K562 (cell line): ENCODE data around the gene PPOX. TPM values are rescaled to one million over a fixed set of nuclear protein-coding genes. Genes with fewer than 3 reads are reported as not detected.
A peak's percentile ranks its signal among the peaks of the same experiment; 100 is the strongest.

Experiments
- BRF1 ChIP-seq: IDR thresholded peaks from 3 replicates; pipeline ENCODE4 v1.6.1; 2011; ENCODE audit warnings: borderline replicate concordance, mild to moderate bottlenecking; ENCODE audit not compliant: insufficient read length; ENCODE audit errors: extremely low read depth
- MBD2 ChIP-seq: sonication (generic); IDR thresholded peaks from 2 replicates; pipeline ENCODE4 v1.6.1; 2016; ENCODE audit warnings: low read depth, borderline replicate concordance
- MED1 ChIP-seq: sonication (generic); formaldehyde crosslinking; IDR thresholded peaks from 2 replicates; pipeline ENCODE4 v1.8.1; 2023; ENCODE audit warnings: missing genetic modification reagents, borderline replicate concordance
- MLLT1 ChIP-seq, 2 experiments: fragments of 450-650 bp; IDR thresholded peaks; 2 replicates each; pipeline ENCODE4 v1.6.1; 2016
- NONO ChIP-seq, 2 experiments: fragments of 200-400 bp in 1 of 2; fragments of 450-650 bp in 1 of 2; formaldehyde crosslinking in 1 of 2; IDR thresholded peaks; 2 replicates each; pipeline ENCODE4 v1.6.1; 2017; ENCODE audit warnings: low read depth in 2 of 2, mild to moderate bottlenecking in 2 of 2, moderate library complexity in 2 of 2, low read length in 1 of 2
- PYGO2 ChIP-seq: fragments of 450-650 bp; IDR thresholded peaks from 2 replicates; pipeline ENCODE4 v1.6.1; 2016; ENCODE audit warnings: mild to moderate bottlenecking, missing genetic modification characterization, moderate library complexity, missing compliant biosample characterization
- RNF219 ChIP-seq: fragments of 250-450 bp; sonication (Bioruptor Pico); IDR thresholded peaks from 2 replicates; pipeline ENCODE4 v1.5.0; 2022; ENCODE audit warnings: mild to moderate bottlenecking
- SAP30 ChIP-seq: fragments of 200-600 bp; sonication (generic); IDR thresholded peaks from 2 replicates; pipeline ENCODE4 v1.6.1; 2012; ENCODE audit warnings: borderline replicate concordance, low read depth, mild to moderate bottlenecking, moderate library complexity, low read length, control low read depth, inconsistent platforms; ENCODE audit not compliant: insufficient read depth, poor library complexity, severe bottlenecking
- TAL1 ChIP-seq: fragments of 450-650 bp; IDR thresholded peaks from 2 replicates; pipeline ENCODE4 v1.6.1; 2016; ENCODE audit warnings: mild to moderate bottlenecking
- TARDBP ChIP-seq: fragments of 450-650 bp; IDR thresholded peaks from 2 replicates; pipeline ENCODE4 v1.6.1; 2016
- ZBTB7A ChIP-seq: IDR thresholded peaks from 2 replicates; pipeline ENCODE4 v1.6.1; 2011; ENCODE audit warnings: low read depth, mild to moderate bottlenecking, low read length, moderate library complexity, borderline replicate concordance; ENCODE audit not compliant: control insufficient read depth
- ZNF316 ChIP-seq: fragments of 450-650 bp; IDR thresholded peaks from 2 replicates; pipeline ENCODE4 v1.6.1; 2016
- ZNF589 ChIP-seq: fragments of 200-800 bp; sonication (Bioruptor generic); IDR thresholded peaks from 2 replicates; pipeline ENCODE4 v1.6.1; 2016; ENCODE audit warnings: low read depth, missing genetic modification characterization, missing compliant biosample characterization
- polyA plus RNA-seq, 8 experiments: library from polyadenylated mRNA; depleted of rRNA in 4 of 8; stranded (reverse) in 5 of 8; unstranded in 3 of 8; fragments of >200 nt; fragmentation: Nextera tagmentation in 2 of 8; fragmentation: Illumina TruSeq in 1 of 8; extraction: Ambion mirVana in 2 of 8; extraction: Trizol in 1 of 8; gene quantifications; 2 replicates each; pipeline versions ENCODE4 v1.2.1 to v1.2.3, GENCODE V29; 2011 to 2014; ENCODE audit warnings: inconsistent platforms in 1 of 8, missing spikeins in 1 of 8
- total RNA-seq, 7 experiments: library from RNA; depleted of rRNA in 6 of 7; stranded (reverse); fragments of >200 nt in 6 of 7; fragmentation: Illumina TruSeq in 2 of 7; extraction: Trizol in 2 of 7; gene quantifications; 2 replicates each; pipeline versions ENCODE4 v1.2.1 to v1.2.3, GENCODE V29; 2011 to 2021; ENCODE audit warnings: low replicate concordance in 1 of 7
- TF ChIP-seq, protein P1 (sequence below): sonication (generic); IDR thresholded peaks from 2 replicates; pipeline ENCODE4 v1.6.1; 2016
- TF ChIP-seq, protein P2 (sequence below): sonication (generic); formaldehyde crosslinking; IDR thresholded peaks from 2 replicates; pipeline ENCODE4 v1.8.0; 2022; ENCODE audit warnings: mild to moderate bottlenecking, missing genetic modification reagents

The PPOX gene
- total and polyA plus RNA-seq, 9 of the 15 experiments (the other 6 are each of a cell fraction or from before 2014, with no cell fraction given) = 17.0 to 57.1 (median 38.9) TPM

- TF ChIP-seq MLLT1 (IDR thresholded peaks at IDR 0.05) = peak; percentile 34 to 54; a peak in 1 of 4 replicates
- TF ChIP-seq MBD2 = peak; percentile 79
- peak; percentile 65; the same call in 1 of the 2 replicates for TF ChIP-seq ZBTB7A
- no peak for TF ChIP-seq ZNF316
- TF ChIP-seq RNF219 (CRISPR knock-in tag) = no peak
- TF ChIP-seq BRF1 = no peak
- TF ChIP-seq MED1 (CRISPR knock-in tag) = no peak
- peak; percentile 62; the same call in 1 of the 2 replicates for TF ChIP-seq PYGO2 (tag)
- peak; percentile 45 for TF ChIP-seq TARDBP
- peak; percentile 99 for TF ChIP-seq TAL1
- TF ChIP-seq NONO (IDR thresholded peaks at IDR 0.05; ENCODE audit: low read depth in 2 of 2, low read length in 1 of 2) = peak in 1 of 2 experiments; percentile 87; a peak in 2 of 4 replicates
- TF ChIP-seq, protein P1, sequence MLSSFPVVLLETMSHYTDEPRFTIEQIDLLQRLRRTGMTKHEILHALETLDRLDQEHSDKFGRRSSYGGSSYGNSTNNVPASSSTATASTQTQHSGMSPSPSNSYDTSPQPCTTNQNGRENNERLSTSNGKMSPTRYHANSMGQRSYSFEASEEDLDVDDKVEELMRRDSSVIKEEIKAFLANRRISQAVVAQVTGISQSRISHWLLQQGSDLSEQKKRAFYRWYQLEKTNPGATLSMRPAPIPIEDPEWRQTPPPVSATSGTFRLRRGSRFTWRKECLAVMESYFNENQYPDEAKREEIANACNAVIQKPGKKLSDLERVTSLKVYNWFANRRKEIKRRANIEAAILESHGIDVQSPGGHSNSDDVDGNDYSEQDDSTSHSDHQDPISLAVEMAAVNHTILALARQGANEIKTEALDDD = peak; percentile 83
- TF ChIP-seq SAP30 = peak; percentile 55
- TF ChIP-seq ZNF589 = peak; percentile 97
- TF ChIP-seq, protein P2, sequence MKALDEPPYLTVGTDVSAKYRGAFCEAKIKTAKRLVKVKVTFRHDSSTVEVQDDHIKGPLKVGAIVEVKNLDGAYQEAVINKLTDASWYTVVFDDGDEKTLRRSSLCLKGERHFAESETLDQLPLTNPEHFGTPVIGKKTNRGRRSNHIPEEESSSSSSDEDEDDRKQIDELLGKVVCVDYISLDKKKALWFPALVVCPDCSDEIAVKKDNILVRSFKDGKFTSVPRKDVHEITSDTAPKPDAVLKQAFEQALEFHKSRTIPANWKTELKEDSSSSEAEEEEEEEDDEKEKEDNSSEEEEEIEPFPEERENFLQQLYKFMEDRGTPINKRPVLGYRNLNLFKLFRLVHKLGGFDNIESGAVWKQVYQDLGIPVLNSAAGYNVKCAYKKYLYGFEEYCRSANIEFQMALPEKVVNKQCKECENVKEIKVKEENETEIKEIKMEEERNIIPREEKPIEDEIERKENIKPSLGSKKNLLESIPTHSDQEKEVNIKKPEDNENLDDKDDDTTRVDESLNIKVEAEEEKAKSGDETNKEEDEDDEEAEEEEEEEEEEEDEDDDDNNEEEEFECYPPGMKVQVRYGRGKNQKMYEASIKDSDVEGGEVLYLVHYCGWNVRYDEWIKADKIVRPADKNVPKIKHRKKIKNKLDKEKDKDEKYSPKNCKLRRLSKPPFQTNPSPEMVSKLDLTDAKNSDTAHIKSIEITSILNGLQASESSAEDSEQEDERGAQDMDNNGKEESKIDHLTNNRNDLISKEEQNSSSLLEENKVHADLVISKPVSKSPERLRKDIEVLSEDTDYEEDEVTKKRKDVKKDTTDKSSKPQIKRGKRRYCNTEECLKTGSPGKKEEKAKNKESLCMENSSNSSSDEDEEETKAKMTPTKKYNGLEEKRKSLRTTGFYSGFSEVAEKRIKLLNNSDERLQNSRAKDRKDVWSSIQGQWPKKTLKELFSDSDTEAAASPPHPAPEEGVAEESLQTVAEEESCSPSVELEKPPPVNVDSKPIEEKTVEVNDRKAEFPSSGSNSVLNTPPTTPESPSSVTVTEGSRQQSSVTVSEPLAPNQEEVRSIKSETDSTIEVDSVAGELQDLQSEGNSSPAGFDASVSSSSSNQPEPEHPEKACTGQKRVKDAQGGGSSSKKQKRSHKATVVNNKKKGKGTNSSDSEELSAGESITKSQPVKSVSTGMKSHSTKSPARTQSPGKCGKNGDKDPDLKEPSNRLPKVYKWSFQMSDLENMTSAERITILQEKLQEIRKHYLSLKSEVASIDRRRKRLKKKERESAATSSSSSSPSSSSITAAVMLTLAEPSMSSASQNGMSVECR (CRISPR knock-in tag) = 0 out of 2 replicates have a peak, but pooled peaks have one; percentile 58
These were observed at the start of gene PPOX (continued) for GRCh38 chr1:161165742-161166668.
